Osteocyte (in vitro differentiated cells): Measurements from ENCODE around the gene RAP1GAP. TPM values are rescaled to one million over a fixed set of nuclear protein-coding genes. Genes with fewer than 3 reads are reported as not detected.

Experiments
- DNase-seq: peaks from one replicate; pipeline ENCODE4 v3.0.0; 2021; ENCODE audit warnings: mixed read lengths; ENCODE audit not compliant: unreplicated experiment; ENCODE audit errors: extremely low spot score
- H3K27ac Mint-ChIP-seq: one replicate; pipeline ENCODE4 v1.8.0; 2021; ENCODE audit warnings: mild to moderate bottlenecking, mixed read lengths; ENCODE audit not compliant: unreplicated experiment
- H3K27me3 Mint-ChIP-seq: one replicate; pipeline ENCODE4 v1.8.0; 2021; ENCODE audit warnings: mixed read lengths; ENCODE audit not compliant: unreplicated experiment
- H3K36me3 Mint-ChIP-seq: one replicate; pipeline ENCODE4 v1.8.0; 2021; ENCODE audit warnings: mixed read lengths; ENCODE audit not compliant: unreplicated experiment
- H3K4me1 Mint-ChIP-seq: one replicate; pipeline ENCODE4 v1.8.0; 2021; ENCODE audit warnings: mixed read lengths; ENCODE audit not compliant: unreplicated experiment
- H3K4me3 Mint-ChIP-seq: one replicate; pipeline ENCODE4 v1.8.0; 2021; ENCODE audit warnings: mild to moderate bottlenecking, moderate library complexity, mixed read lengths; ENCODE audit not compliant: unreplicated experiment
- H3K9me3 Mint-ChIP-seq: one replicate; pipeline ENCODE4 v1.8.0; 2021; ENCODE audit warnings: mixed read lengths; ENCODE audit not compliant: unreplicated experiment
- CTCF ChIP-seq: fragments of 200-600 bp; sonication (generic); IDR thresholded peaks from 2 replicates; pipeline ENCODE4 v1.5.0; 2021; ENCODE audit warnings: antibody characterized with exemption, mild to moderate bottlenecking, moderate library complexity
- long read RNA-seq: library from polyadenylated mRNA; unstranded; transcript quantifications from one replicate; pipeline ENCODE4 v2.0.0, GENCODE V29; 2021
- total RNA-seq: library from RNA; stranded (reverse); gene quantifications from 2 replicates; pipeline ENCODE4 v1.2.1, GENCODE V29; 2021

RAP1GAP gene
- 3.5 and 3.8 TPM in 2 replicates for total RNA-seq
- long read RNA-seq: 0 reads

- peak; percentile 21 for TF ChIP-seq CTCF
- Mint-ChIP-seq H3K27ac (no peak within 1 kb of the TSS), H3K4me3 (peak within 1 kb of the TSS; percentile 59)
Measured at GRCh38 chr1:21669258-21670058, at the start of gene RAP1GAP. RAP1GAP (minus strand) TSS chr1:21669357; CDS start chr1:21620032, 49,325 bp downstream.

GRCh38 chr1:21716169-21716568 lies 47.0 kb upstream of the RAP1GAP start:
- Mint-ChIP-seq H3K9me3 (no peaks in the 10 kb centered on the region), H3K36me3 (peaks cover 34% of the 10 kb centered on the region), H3K4me3 (no peak overlapping the region), H3K27ac (no peak overlapping the region), H3K4me1 (no peaks in the 10 kb centered on the region), H3K27me3 (no peaks in the 10 kb centered on the region)
- no peak for TF ChIP-seq CTCF
- DNase-seq: no peak

More at GRCh38 chr1:21669258-21670058, at the start of gene RAP1GAP:
- DNase-seq: no peak
- peaks cover 10% of the 10 kb centered on the region for H3K27me3 Mint-ChIP-seq
- H3K9me3 Mint-ChIP-seq: no peaks in the 10 kb centered on the region
- H3K4me1 Mint-ChIP-seq: peaks cover 40% of the 10 kb centered on the region
- H3K36me3 Mint-ChIP-seq: no peaks in the 10 kb centered on the region

GRCh38 chr1:21707891-21708290 lies 38.7 kb upstream of the RAP1GAP start:
- no peaks in the 10 kb centered on the region for H3K27me3 Mint-ChIP-seq
- H3K36me3 Mint-ChIP-seq: peaks cover 27% of the 10 kb centered on the region
- H3K4me1 Mint-ChIP-seq: peaks cover 41% of the 10 kb centered on the region
- H3K4me3 Mint-ChIP-seq: no peak overlapping the region
- no peak for TF ChIP-seq CTCF
- H3K9me3 Mint-ChIP-seq: no peaks in the 10 kb centered on the region
- DNase-seq: no peak
- no peak overlapping the region for H3K27ac Mint-ChIP-seq

GRCh38 chr1:21707086-21707840 lies 38.1 kb upstream of the RAP1GAP start:
- Mint-ChIP-seq H3K27me3 (no peaks in the 10 kb centered on the region), H3K9me3 (no peaks in the 10 kb centered on the region), H3K36me3 (peaks cover 28% of the 10 kb centered on the region), H3K4me1 (peaks cover 41% of the 10 kb centered on the region), H3K27ac (peak overlapping the region; percentile 7), H3K4me3 (no peak overlapping the region)
- TF ChIP-seq CTCF: no peak
- DNase-seq: no peak
